Spleen (tissue), 7 donors: ENCODE results near the gene TTC39B.

Source experiments
- POLR2A ChIP-seq, 3 donors: fragments of 450-650 bp; IDR thresholded peaks; one replicate each; pipeline ENCODE4 v1.5.1; 2017; ENCODE audit warnings: antibody characterized with exemption in 3 of 3, mild to moderate bottlenecking in 1 of 3
- TF ChIP-seq, protein P1 (sequence below), 11 experiments: fragments of 200-600 bp in 7 of 11; fragments of 450-650 bp in 4 of 11; sonication (generic) in 4 of 11; IDR thresholded peaks in 8 of 11; conservative IDR thresholded peaks in 3 of 11; 1 replicate in 7 of 11; 2 replicates in 4 of 11; pipeline versions ENCODE4 v1.4.0 to v1.8.0; 2016 to 2021; ENCODE audit warnings: antibody characterized with exemption in 11 of 11, inconsistent platforms in 4 of 11, mild to moderate bottlenecking in 1 of 11
- donor health status: DM: no; HTN: no; CAD: no; lungs with moderate emphysema.
- donor health status: DM: no; HTN: no; CAD: no.
- donor health status: DM: no; HTN: no; CAD: no.

DNA sequence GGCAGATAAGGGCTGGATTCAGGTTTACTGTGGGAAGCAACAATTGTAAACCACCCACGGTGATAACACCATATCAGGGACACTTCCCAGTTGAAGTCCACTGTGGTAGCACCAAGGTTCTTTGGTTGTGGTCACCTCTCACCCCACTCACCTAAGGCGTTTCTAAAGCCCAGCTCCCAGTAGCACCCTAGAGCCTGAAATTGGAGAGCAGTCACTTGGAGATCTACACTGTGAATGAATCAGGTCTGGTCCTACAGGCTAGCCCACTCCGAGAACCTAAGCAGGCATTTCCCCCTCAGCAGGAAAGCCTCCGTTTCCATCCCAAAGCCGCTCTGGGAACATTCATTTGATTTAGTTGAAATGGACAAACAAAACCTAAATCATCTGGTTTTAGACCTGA lies 191.3 kb downstream of the TTC39B start:
- TF ChIP-seq POLR2A (IDR thresholded peaks at IDR 0.05): no peak
- TF ChIP-seq, protein P1, sequence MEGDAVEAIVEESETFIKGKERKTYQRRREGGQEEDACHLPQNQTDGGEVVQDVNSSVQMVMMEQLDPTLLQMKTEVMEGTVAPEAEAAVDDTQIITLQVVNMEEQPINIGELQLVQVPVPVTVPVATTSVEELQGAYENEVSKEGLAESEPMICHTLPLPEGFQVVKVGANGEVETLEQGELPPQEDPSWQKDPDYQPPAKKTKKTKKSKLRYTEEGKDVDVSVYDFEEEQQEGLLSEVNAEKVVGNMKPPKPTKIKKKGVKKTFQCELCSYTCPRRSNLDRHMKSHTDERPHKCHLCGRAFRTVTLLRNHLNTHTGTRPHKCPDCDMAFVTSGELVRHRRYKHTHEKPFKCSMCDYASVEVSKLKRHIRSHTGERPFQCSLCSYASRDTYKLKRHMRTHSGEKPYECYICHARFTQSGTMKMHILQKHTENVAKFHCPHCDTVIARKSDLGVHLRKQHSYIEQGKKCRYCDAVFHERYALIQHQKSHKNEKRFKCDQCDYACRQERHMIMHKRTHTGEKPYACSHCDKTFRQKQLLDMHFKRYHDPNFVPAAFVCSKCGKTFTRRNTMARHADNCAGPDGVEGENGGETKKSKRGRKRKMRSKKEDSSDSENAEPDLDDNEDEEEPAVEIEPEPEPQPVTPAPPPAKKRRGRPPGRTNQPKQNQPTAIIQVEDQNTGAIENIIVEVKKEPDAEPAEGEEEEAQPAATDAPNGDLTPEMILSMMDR (IDR thresholded peaks at IDR 0.05 in 8 of 11, conservative IDR thresholded peaks at IDR 0.05 in 3 of 11): no peak
